AG08396 (cell line): ENCODE measurements around the gene DKK3.

Source experiments
- DNase-seq: peaks from one replicate; pipeline ENCODE4 v3.0.0; 2012; ENCODE audit warnings: low spot score, mixed read lengths

DKK3 gene

DNA sequence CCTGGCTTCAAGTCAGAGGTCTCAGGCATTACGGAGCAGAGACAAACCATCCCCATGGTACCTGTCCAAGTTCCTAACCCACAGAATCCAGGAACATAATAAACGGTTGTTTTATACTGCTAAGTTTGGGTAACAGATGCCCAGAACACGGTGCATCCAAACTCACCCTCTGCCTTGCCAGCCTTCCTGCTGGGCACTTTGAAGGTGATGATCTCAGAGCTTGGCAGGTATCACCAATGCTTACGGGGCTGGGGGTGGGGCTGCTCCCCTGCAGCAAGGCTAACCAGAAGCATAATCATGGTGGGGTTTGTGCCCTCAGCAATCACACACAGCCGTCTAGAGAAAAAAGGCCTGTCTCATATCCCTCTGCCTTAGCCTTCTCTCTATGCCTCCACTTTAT, 27.1 kb downstream of the DKK3 start:
- DNase-seq, result no peak

DNA sequence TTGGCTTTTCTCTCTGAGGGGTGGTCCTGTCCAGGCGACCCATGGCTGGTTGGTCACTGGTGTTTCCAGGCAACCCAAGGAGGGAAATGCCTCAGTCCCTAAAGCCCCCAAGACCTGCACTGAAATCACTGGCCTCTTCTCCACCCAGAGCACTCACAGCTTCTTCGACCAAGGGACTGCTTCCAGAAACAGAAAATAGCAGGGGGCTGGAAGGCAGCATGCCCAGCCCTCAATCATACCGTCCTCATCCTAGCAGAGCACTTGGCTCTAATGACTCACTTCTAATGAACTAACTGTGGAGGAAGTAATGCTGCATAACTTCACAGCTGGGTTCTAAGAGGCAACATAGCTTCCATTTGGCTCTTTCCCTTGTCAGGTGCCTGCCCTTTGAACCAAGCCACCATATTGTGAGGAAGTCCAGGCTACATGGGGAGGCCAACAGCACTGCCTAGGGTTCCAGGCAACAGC, 27.6 kb downstream of the DKK3 start:
- DNase-seq, result no peak

- DNase-seq, result no peak
Observed at GRCh38 chr11:11980200-11980599, 28.2 kb downstream of the DKK3 start.

GRCh38 chr11:11979488-11980117, 28.8 kb downstream of the DKK3 start:
- peak; percentile 53 for DNase-seq

GRCh38 chr11:11978792-11979487, 29.5 kb downstream of the DKK3 start:
- DNase-seq, result peak; percentile 18

GRCh38 chr11:11978098-11978637, 30.3 kb downstream of the DKK3 start:
- no peak for DNase-seq

DNA sequence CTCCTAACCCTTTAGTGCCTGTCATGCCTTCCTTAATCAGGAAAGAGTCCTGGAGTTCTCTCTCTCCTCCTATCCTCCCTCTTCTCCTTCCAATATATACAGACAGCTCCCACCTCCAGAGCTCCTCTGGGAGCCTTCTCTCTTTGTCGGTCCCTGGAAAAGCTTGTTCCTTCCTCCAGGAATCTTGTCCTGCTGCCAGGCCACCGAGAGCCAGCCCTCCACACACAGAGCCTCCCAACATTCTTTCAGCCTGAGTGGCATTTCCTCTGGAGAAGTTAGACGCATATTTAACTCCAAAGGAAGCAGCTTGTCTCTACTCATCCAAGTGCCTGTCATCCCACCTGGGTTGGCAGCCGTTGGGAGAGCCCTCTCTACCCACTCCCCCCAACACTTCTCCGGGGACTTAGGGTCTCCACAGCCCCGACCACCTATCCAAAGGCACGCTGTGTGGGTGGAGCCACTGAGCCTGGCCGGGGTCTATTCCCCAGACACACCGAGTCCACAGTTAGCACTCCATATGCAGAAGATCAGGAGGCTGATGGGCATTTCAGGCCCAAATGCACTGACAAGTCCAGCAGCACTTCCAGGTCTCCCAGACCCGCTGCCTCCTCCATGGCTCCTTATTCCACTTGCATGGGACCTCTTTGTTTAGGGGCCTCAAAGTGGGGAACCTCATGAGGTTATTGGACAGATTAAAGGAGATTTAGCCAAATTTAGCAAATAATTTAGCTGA, 31.1 kb downstream of the DKK3 start:
- peak; percentile 79 for DNase-seq

- DNase-seq, result no peak
Observed at GRCh38 chr11:11976481-11977127, 31.8 kb downstream of the DKK3 start.

GRCh38 chr11:11975201-11976092, 33.0 kb downstream of the DKK3 start:
- DNase-seq, result no peak

DNA sequence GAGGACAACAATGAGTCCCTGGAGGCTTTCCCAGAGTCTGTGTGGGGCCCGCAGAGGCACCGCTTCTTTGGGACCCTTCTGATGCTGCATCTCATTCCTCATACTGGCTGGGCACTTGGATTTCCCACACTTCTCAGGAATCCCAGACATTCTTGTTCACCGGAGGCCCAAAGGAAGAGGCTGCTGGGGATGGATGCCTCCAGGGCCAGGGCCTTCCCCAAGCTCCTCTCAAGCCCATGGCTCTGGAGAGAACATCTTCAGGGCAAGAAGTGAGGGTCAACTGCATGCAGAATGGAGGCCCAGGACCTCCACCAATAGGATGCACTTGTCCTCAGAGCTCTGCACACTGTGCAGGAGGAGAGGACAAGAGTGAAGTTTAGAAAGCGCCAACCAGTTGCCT, 34.6 kb downstream of the DKK3 start:
- DNase-seq, result no peak

GRCh38 chr11:11973361-11973800, 35.0 kb downstream of the DKK3 start:
- DNase-seq, result peak; percentile 74

GRCh38 chr11:11972730-11973341, 35.6 kb downstream of the DKK3 start:
- no peak for DNase-seq

- DNase-seq, result no peak
Observed at GRCh38 chr11:11971906-11972547, 36.4 kb downstream of the DKK3 start.

DNA sequence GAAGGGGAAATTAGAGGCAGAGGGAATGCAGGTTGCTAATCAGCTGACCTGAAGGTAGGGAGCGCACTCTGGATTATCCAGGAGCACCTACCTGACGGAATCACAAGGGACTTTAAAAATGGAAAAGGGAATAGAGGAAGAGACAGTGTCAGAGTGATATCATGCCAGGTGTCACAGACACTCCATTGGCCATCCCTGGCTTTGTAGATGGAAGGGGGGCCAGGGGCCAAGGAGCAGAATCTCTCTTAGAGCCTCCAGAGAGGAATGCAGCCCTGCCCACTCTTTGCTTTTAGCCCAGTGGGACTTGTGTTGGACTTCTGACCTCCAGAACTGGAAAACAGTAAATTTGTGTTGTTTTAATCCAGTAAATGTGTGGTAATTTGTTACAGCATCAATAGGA, 37.9 kb downstream of the DKK3 start:
- no peak for DNase-seq

DNA sequence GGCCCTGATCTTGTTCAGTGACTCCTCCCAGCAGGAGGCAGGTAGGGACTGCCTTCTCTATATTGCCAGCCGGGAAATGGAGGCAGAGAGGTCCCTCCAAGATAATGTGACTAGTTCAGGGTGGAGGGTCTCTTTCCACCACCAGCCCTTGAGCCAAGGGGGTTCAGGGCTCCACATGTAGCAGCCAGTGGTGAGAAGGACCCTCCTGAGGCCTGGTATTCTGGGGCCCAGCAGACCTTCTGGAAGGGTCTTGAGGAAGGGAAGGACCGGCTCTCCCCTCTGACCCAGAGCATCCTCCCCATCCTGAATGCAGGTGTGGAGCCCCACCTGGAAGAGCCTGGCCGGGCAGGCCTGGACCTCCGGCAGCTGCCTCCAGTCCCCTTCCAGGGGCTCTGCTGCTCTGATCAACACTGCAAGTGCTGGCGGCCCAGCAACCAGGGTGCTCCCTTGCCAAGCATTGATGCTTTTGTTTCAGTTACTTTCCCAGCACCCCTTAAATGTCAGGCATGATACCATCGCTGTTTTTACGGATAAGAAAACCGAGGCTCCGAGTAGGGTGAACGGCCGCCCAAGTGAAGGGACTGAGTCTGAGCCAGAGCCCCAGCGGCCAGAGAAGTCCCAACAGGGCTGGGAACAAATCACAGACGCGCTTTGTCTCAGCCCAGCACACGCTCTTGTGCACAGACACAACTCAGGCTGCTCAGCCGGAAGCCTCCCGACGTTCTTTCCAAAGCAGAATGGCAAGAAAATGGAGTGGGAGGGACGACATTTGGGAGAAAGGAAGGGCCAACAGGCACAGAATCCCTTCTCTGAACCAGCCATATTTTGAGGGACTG, 38.8 kb downstream of the DKK3 start:
- no peak for DNase-seq

DNA sequence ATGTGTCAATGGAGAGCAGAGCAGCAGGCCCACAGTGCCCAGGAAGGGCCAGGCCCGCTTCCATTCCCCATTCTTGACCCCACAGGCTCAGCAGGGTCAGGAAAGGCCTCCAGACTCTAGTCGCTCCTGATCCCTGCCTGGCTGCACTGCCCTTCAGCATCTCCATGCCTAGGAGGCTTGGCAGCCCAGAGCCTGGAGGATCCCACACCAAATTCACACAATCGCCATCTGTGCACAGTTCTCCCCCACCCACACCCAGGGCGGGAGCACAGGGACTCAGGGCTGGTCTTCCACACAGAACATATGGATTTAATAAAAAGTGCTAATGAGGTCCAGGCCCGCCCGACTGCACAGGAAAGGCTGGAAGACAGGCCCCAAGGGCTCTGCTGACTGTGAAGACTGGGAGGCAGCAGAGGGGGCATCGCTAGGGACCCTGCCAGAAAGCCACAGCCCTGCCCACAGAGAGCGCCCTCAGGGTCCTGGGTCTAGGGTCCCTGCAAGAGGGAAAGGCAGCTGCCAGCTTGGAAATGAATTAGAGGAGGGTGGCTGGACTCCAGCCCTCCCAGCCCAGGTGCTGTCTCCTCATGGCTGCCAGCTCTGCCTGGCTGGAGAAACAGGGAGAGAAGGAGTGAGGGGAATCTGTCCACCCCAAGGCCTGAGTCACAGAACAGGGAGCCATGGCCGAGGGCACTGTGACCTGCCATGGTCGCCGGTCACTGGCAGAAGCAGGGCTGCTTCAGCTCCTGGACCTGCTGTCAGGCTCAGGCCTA, 39.7 kb downstream of the DKK3 start:
- DNase-seq, result no peak

GRCh38 chr11:11967669-11968510, 40.5 kb downstream of the DKK3 start:
- no peak for DNase-seq
